ENCODE data around the gene FXYD6. TPM values are rescaled to one million over a fixed set of nuclear protein-coding genes. Genes with fewer than 3 reads are reported as not detected.

The FXYD6 gene
- total and polyA plus RNA-seq, 2 donors from 2014 or later: 57.8 to 62.7 TPM

DNA sequence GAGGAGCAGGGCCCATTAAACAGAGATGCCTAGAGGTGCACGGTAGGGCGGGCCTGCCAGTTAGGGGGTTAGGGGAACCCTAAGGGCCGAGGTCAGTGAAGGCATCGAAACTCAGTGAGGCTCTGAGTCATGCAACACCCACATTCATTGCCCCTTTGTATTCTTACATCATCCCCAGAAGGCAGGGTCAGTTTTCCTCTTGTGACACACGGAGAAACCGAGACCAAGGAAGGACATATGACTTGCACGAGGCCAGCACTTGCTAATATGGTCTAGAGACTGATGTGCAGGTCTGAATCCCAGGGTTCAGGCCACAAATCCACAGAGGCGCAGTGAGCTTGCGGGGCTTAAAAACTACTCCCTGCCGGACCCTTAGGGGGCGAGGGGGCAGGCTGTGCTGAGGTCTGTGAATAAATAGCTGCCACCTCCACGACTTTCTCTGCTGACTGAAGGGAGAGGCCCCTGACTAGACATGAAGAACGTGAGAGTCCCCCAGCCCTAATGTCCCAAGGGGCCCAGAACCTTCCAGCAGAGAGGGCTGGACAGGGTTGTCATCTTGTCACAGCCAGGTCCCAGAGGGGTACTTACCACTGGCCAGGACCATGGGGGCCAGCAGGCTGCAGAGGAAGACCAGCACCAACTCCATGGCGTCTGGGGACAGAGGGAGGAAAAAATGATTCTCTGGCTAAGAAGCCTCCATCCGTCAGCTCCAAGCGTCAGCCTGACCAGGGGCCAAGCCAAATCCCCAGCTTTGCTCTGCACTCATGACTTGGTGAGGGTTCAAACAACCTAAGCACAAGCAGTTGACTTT is 34.1 kb downstream of the FXYD6 start:
- intact Hi-C loops (cut with DNase I): loop anchor here (10.0 kb wide), 1 partner anchor 212 kb away; no protein-coding TSS in a partner anchor
- TF ChIP-seq, protein P1, sequence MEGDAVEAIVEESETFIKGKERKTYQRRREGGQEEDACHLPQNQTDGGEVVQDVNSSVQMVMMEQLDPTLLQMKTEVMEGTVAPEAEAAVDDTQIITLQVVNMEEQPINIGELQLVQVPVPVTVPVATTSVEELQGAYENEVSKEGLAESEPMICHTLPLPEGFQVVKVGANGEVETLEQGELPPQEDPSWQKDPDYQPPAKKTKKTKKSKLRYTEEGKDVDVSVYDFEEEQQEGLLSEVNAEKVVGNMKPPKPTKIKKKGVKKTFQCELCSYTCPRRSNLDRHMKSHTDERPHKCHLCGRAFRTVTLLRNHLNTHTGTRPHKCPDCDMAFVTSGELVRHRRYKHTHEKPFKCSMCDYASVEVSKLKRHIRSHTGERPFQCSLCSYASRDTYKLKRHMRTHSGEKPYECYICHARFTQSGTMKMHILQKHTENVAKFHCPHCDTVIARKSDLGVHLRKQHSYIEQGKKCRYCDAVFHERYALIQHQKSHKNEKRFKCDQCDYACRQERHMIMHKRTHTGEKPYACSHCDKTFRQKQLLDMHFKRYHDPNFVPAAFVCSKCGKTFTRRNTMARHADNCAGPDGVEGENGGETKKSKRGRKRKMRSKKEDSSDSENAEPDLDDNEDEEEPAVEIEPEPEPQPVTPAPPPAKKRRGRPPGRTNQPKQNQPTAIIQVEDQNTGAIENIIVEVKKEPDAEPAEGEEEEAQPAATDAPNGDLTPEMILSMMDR (IDR thresholded peaks at IDR 0.05; ENCODE audit: borderline replicate concordance, extremely low read depth, insufficient read depth): no peak
- FAIRE-seq: no peak
- H3K27ac ChIP-seq (ENCODE audit: low read depth in 2 of 2, low read length in 2 of 2): no peak overlapping the region
- DNase-seq: peak in 3 of 5 donors; percentile 2 to 66 (median 30)
- peaks cover 0 to 6% (median 0%) of the 10 kb centered on the region in 3 donors for H3K4me1 ChIP-seq (ENCODE audit: control insufficient read depth in 2 of 3, insufficient read depth in 2 of 3, low read depth in 1 of 3, low read length in 3 of 3)
- no peak overlapping the region for H3K4me3 ChIP-seq (ENCODE audit: low read length in 3 of 3)
- no peaks in the 10 kb centered on the region for H3K27me3 ChIP-seq (ENCODE audit: control insufficient read depth, insufficient read depth, low read length)
- H3K36me3 ChIP-seq (ENCODE audit: control insufficient read depth in 2 of 3, insufficient read depth in 3 of 3, low read length in 3 of 3): peaks cover 0 to 2% (median 0%) of the 10 kb centered on the region in 3 donors
- no peaks in the 10 kb centered on the region for H3K9me3 ChIP-seq (ENCODE audit: control insufficient read depth in 2 of 3, insufficient read depth in 1 of 3, low read length in 3 of 3)
- no peak overlapping the region for H3K9ac ChIP-seq (ENCODE audit: low read length in 3 of 3)

DNA sequence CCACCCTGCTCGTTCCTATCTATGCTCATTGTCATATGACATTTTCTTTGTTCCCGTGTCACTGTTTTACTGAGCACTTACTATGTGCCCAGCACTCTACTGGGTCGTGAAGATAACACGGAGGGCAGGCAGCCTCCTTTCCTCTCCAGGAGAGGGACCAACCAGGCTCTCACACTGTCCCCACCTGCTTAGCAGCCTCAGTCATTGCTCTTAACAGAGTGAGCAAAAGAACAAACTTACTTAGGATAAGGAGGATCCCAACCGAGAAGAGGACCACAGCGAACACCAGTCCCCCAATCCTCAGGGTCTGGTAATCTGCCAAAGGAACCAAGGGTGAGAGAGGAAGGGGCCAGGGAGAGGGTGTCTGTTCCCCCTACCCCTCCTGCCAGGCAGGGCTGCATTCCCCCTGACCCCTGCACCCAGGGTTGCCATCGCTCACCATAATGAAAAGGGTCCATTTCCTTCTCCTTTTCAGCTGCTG is 34.9 kb downstream of the FXYD6 start:
- Histone ChIP-seq H3K9me3 (ENCODE audit: control insufficient read depth in 2 of 3, insufficient read depth in 1 of 3, low read length in 3 of 3) (no peaks in the 10 kb centered on the region), H3K27me3 (ENCODE audit: control insufficient read depth, insufficient read depth, low read length) (no peaks in the 10 kb centered on the region), H3K4me3 (ENCODE audit: low read length in 3 of 3) (no peak overlapping the region), H3K9ac (ENCODE audit: low read length in 3 of 3) (no peak overlapping the region), H3K27ac (ENCODE audit: low read depth in 2 of 2, low read length in 2 of 2) (no peak overlapping the region), H3K4me1 (ENCODE audit: control insufficient read depth in 2 of 3, insufficient read depth in 2 of 3, low read depth in 1 of 3, low read length in 3 of 3) (peaks cover 0 to 6% (median 0%) of the 10 kb centered on the region in 3 donors), H3K36me3 (ENCODE audit: control insufficient read depth in 2 of 3, insufficient read depth in 3 of 3, low read length in 3 of 3) (peaks cover 0 to 2% (median 0%) of the 10 kb centered on the region in 3 donors)
- DNase-seq (peak in 2 of 5 donors; percentile 11 to 58), FAIRE-seq (no peak)
- TF ChIP-seq, protein P1 (IDR thresholded peaks at IDR 0.05; ENCODE audit: borderline replicate concordance, extremely low read depth, insufficient read depth): no peak
- intact Hi-C loops (cut with DNase I): loop anchor here (10.0 kb wide), 1 partner anchor 213 kb away; no protein-coding TSS in a partner anchor

DNA sequence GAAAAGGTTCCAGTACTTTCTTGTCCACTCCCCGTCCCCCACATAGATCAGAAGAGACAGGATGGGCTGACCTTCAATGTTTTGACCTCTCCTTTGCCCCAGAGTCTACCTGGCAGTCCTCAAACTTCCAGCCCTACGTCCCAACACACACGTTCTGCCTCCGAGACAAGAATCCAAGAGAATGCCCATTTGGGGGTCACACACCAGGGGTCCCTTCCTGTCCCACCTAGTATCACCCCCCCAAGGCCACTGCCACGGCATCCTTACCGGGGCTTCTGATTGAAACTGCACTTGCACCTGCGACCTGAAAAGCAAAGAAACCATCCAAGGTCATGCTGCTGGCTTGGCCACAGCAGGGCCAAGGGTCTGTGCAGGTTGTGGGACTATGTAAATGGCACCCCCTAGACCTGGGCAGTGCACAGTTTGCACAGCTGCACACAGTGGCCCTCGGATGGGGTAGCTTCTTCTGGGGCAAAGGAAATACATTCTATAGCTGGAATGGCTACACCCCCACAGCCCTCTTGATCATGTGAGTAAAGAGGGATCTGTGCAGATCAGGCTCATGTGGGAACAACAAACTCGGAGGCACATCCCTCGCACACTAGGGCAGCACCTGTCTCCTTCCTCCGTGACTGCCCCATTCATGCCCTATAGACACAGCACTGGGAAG is 35.4 kb downstream of the FXYD6 start:
- Histone ChIP-seq H3K4me1 (ENCODE audit: control insufficient read depth in 2 of 3, insufficient read depth in 2 of 3, low read depth in 1 of 3, low read length in 3 of 3) (peaks cover 0 to 6% (median 0%) of the 10 kb centered on the region in 3 donors), H3K4me3 (ENCODE audit: low read length in 3 of 3) (no peak overlapping the region), H3K27ac (ENCODE audit: low read depth in 2 of 2, low read length in 2 of 2) (no peak overlapping the region), H3K9me3 (ENCODE audit: control insufficient read depth in 2 of 3, insufficient read depth in 1 of 3, low read length in 3 of 3) (no peaks in the 10 kb centered on the region), H3K36me3 (ENCODE audit: control insufficient read depth in 2 of 3, insufficient read depth in 3 of 3, low read length in 3 of 3) (peaks cover 0 to 2% (median 0%) of the 10 kb centered on the region in 3 donors), H3K27me3 (ENCODE audit: control insufficient read depth, insufficient read depth, low read length) (no peaks in the 10 kb centered on the region), H3K9ac (ENCODE audit: low read length in 3 of 3) (peak overlapping the region in 1 of 3 donors; percentile 1)
- DNase-seq: peak in 3 of 5 donors; percentile 8 to 43 (median 29)
- no peak for FAIRE-seq
- intact Hi-C loops (cut with DNase I): loop anchor here (10.0 kb wide), 1 partner anchor 214 kb away; no protein-coding TSS in a partner anchor
- TF ChIP-seq, protein P1 (IDR thresholded peaks at IDR 0.05; ENCODE audit: borderline replicate concordance, extremely low read depth, insufficient read depth): no peak
